GM18517 (cell line): ENCODE results near the gene PYDC2.
"Not testable (repeated sequence)": the region's sequence is repeated elsewhere in the genome, so short reads cannot be mapped to it uniquely, and the experiment has no call there.

Experiments
- ATAC-seq: cut with Tn5 transposase; IDR thresholded peaks from one replicate; pipeline ENCODE4 v1.9.1; 2021; ENCODE audit warnings: mild to moderate bottlenecking, moderate library complexity; ENCODE audit not compliant: unreplicated experiment

The PYDC2 gene

GRCh38 chr3:191460360-191460759 is 603 bp upstream of the PYDC2 start:
- ATAC-seq: no peak

GRCh38 chr3:191470080-191470479 is 9.1 kb downstream of the PYDC2 start:
- ATAC-seq: no peak

GRCh38 chr3:191470545-191470944 is 9.6 kb downstream of the PYDC2 start:
- no peak for ATAC-seq

GRCh38 chr3:191473661-191474198 is 12.8 kb downstream of the PYDC2 start:
- ATAC-seq: no peak

GRCh38 chr3:191476066-191476772 is 15.3 kb downstream of the PYDC2 start:
- ATAC-seq: no peak

GRCh38 chr3:191483994-191484393 is 23.0 kb downstream of the PYDC2 start:
- ATAC-seq: not testable (repeated sequence)

GRCh38 chr3:191484461-191484860 is 23.5 kb downstream of the PYDC2 start:
- ATAC-seq: no peak

- ATAC-seq: no peak
Observed at GRCh38 chr3:191492601-191493000, 31.6 kb downstream of the PYDC2 start.

GRCh38 chr3:191493336-191493735 is 32.4 kb downstream of the PYDC2 start:
- ATAC-seq: no peak

- no peak for ATAC-seq
Observed at GRCh38 chr3:191499307-191500080, 38.5 kb downstream of the PYDC2 start.

GRCh38 chr3:191500892-191501291 is 39.9 kb downstream of the PYDC2 start:
- no peak for ATAC-seq

- ATAC-seq: no peak
Observed at GRCh38 chr3:191502583-191502982, 41.6 kb downstream of the PYDC2 start.

GRCh38 chr3:191509078-191509477 is 48.1 kb downstream of the PYDC2 start:
- no peak for ATAC-seq
